Glomerular visceral epithelial cell (primary cell): ENCODE results near the gene HSD3B7.
A peak's percentile ranks its signal among the peaks of the same experiment; 100 is the strongest.
"Not testable (repeated sequence)": the region's sequence is repeated elsewhere in the genome, so short reads cannot be mapped to it uniquely, and the experiment has no call there.

Source experiments
- DNase-seq: peaks from one replicate; pipeline ENCODE4 v3.0.0-alpha.2; 2016; ENCODE audit errors: extremely low spot score

HSD3B7 gene

GRCh38 chr16:31000671-31001382, 15.8 kb downstream of the HSD3B7 start:
- DNase-seq = no peak

- DNase-seq = no peak
These were observed 16.7 kb downstream of the HSD3B7 start for GRCh38 chr16:31001507-31002249.

GRCh38 chr16:31002250-31002700, 17.3 kb downstream of the HSD3B7 start:
- no peak for DNase-seq

GRCh38 chr16:31002862-31003341, 17.9 kb downstream of the HSD3B7 start:
- no peak for DNase-seq

GRCh38 chr16:31003744-31004143, 18.7 kb downstream of the HSD3B7 start:
- no peak for DNase-seq

GRCh38 chr16:31004658-31005057, 19.7 kb downstream of the HSD3B7 start:
- DNase-seq = no peak

- no peak for DNase-seq
These were observed 20.5 kb downstream of the HSD3B7 start for GRCh38 chr16:31005350-31006085.

GRCh38 chr16:31006086-31006385, 21.0 kb downstream of the HSD3B7 start:
- DNase-seq = no peak

- no peak for DNase-seq
These were observed 21.6 kb downstream of the HSD3B7 start for GRCh38 chr16:31006589-31006988.

- no peak for DNase-seq
These were observed 22.7 kb downstream of the HSD3B7 start for GRCh38 chr16:31007684-31008083.

- DNase-seq = peak; percentile 65
These were observed 23.1 kb downstream of the HSD3B7 start for GRCh38 chr16:31008149-31008548.

GRCh38 chr16:31008551-31008950, 23.5 kb downstream of the HSD3B7 start:
- no peak for DNase-seq

- DNase-seq = no peak
These were observed 24.1 kb downstream of the HSD3B7 start for GRCh38 chr16:31009120-31009519.

GRCh38 chr16:31009894-31010584, 25.0 kb downstream of the HSD3B7 start:
- no peak for DNase-seq

- no peak for DNase-seq
These were observed 25.7 kb downstream of the HSD3B7 start, which contains the start of gene STX1B for GRCh38 chr16:31010585-31011325. Gene STX1B, minus strand, starts transcription at chr16:31010638. Its CDS starts 242 bp downstream, at chr16:31010396.

- not testable (repeated sequence) for DNase-seq
These were observed 26.8 kb downstream of the HSD3B7 start for GRCh38 chr16:31011815-31012214.

GRCh38 chr16:31013292-31013691, 28.3 kb downstream of the HSD3B7 start:
- not testable (repeated sequence) for DNase-seq

GRCh38 chr16:31016018-31016417, 31.0 kb downstream of the HSD3B7 start:
- peak; percentile 30 for DNase-seq

- DNase-seq = not testable (repeated sequence)
These were observed 32.7 kb downstream of the HSD3B7 start for GRCh38 chr16:31017756-31018155.

- no peak for DNase-seq
These were observed 35.5 kb downstream of the HSD3B7 start for GRCh38 chr16:31020536-31020935.
